H1 (cell line): ENCODE measurements around the gene SBF2. TPM values are rescaled to one million over a fixed set of nuclear protein-coding genes. Genes with fewer than 3 reads are reported as not detected.

ENCODE experiments used
- CTCF ChIA-PET: fragments of 300-600 bp; sonication (Branson Sonifier 250); formaldehyde crosslinking; loops from one replicate; lab custom pipeline; 2021; ENCODE audit not compliant: partially characterized antibody; lab: Charles Lee
- POLR2A ChIA-PET: fragments of 300-600 bp; sonication (Branson Sonifier 250); formaldehyde crosslinking; loops from one replicate; lab custom pipeline; 2021; ENCODE audit warnings: inconsistent platforms; ENCODE audit not compliant: partially characterized antibody; lab: Charles Lee
- DNase-seq, 2 experiments: peaks; one replicate each; pipeline versions ENCODE4 v3.0.0 to v3.0.0-alpha.2; 2010 to 2022; ENCODE audit warnings: low spot score in 2 of 2, low read depth in 1 of 2, mixed read lengths in 1 of 2
- FAIRE-seq: peaks from 2 replicates; lab custom pipeline; 2011; peaks lifted over from hg19 to GRCh38; lab: Jason Lieb, UNC
- H2AFZ ChIP-seq: 2 replicates; pipeline ENCODE4 v1.8.1; 2012; ENCODE audit warnings: low read length, inconsistent platforms
- H2AK5ac ChIP-seq: 2 replicates; pipeline ENCODE4 v1.6.1; 2013; ENCODE audit warnings: low read depth, low read length
- H2BK120ac ChIP-seq: replicated peaks from 2 replicates; pipeline ENCODE3; 2013; ENCODE audit warnings: low read depth, low read length, inconsistent platforms
- H2BK12ac ChIP-seq: 2 replicates; pipeline ENCODE4 v1.6.1; 2013; ENCODE audit warnings: low read depth, low read length
- H2BK15ac ChIP-seq: 2 replicates; pipeline ENCODE4 v1.6.1; 2013; ENCODE audit warnings: low read length
- H2BK20ac ChIP-seq: 2 replicates; pipeline ENCODE4 v1.6.1; 2013; ENCODE audit warnings: low read length
- H2BK5ac ChIP-seq: 2 replicates; pipeline ENCODE4 v1.6.1; 2013; ENCODE audit warnings: low read depth, low read length
- H3K14ac ChIP-seq: 2 replicates; pipeline ENCODE4 v1.6.1; 2013; ENCODE audit warnings: inconsistent platforms; ENCODE audit not compliant: insufficient read length
- H3K18ac ChIP-seq: 2 replicates; pipeline ENCODE4 v1.6.1; 2013; ENCODE audit warnings: low read length; ENCODE audit errors: extremely low read depth
- H3K23ac ChIP-seq: 2 replicates; pipeline ENCODE4 v1.6.1; 2013; ENCODE audit warnings: inconsistent platforms; ENCODE audit not compliant: insufficient read length
- H3K23me2 ChIP-seq: 2 replicates; pipeline ENCODE4 v1.6.1; 2013; ENCODE audit warnings: low read depth, low read length
- H3K27ac ChIP-seq: 2 replicates; pipeline ENCODE4 v1.6.1; 2011; ENCODE audit warnings: low read depth, low read length, inconsistent platforms
- H3K27me3 ChIP-seq, 4 experiments: replicated peaks in 1 of 4; 1 replicate in 1 of 4; 2 replicates in 3 of 4; pipeline versions ENCODE4 v1.6.1 to v1.8.1; 2011 to 2013; ENCODE audit warnings: low read length in 3 of 4, mild to moderate bottlenecking in 3 of 4, inconsistent platforms in 2 of 4, mixed read lengths in 2 of 4, moderate library complexity in 1 of 4; ENCODE audit not compliant: control insufficient read depth in 3 of 4, insufficient read depth in 3 of 4; ENCODE audit errors: extremely low read depth in 1 of 4
- H3K36me3 ChIP-seq, 4 experiments: 2 replicates each; pipeline versions ENCODE4 v1.6.1 to v1.8.1; 2011 to 2013; ENCODE audit warnings: mild to moderate bottlenecking in 4 of 4, low read length in 3 of 4, moderate library complexity in 2 of 4, control low read depth in 1 of 4, inconsistent platforms in 1 of 4; ENCODE audit not compliant: insufficient read depth in 4 of 4, control insufficient read depth in 2 of 4
- H3K4ac ChIP-seq: replicated peaks from 2 replicates; pipeline ENCODE3; 2013; ENCODE audit warnings: low read length, low read depth, mixed read lengths, inconsistent platforms; ENCODE audit not compliant: insufficient read length
- H3K4me1 ChIP-seq, 4 experiments: replicated peaks in 1 of 4; 1 replicate in 1 of 4; 2 replicates in 3 of 4; pipeline versions ENCODE4 v1.6.1 to v1.8.1; 2011 to 2013; ENCODE audit warnings: low read length in 3 of 4, inconsistent platforms in 2 of 4, mixed read lengths in 1 of 4; ENCODE audit not compliant: insufficient read depth in 4 of 4, control insufficient read depth in 3 of 4
- H3K4me2 ChIP-seq, 2 experiments: 2 replicates each; pipeline versions ENCODE4 v1.6.1 to v1.8.1; 2011 to 2013; ENCODE audit warnings: low read depth in 2 of 2, low read length in 2 of 2, control low read depth in 1 of 2, inconsistent platforms in 1 of 2, mild to moderate bottlenecking in 1 of 2; ENCODE audit not compliant: insufficient read depth in 1 of 2
- H3K4me3 ChIP-seq, 4 experiments: fragments of 200-600, 300-600 bp in 1 of 4; sonication (generic), shearing (Covaris generic), sonication (Bioruptor Twin) in 1 of 4; 2 replicates each; pipeline versions ENCODE4 v1.5.1 to v1.8.1; 2011 to 2016; ENCODE audit warnings: low read length in 4 of 4, low read depth in 3 of 4, control low read depth in 2 of 4, inconsistent platforms in 2 of 4, mild to moderate bottlenecking in 2 of 4, mixed read lengths in 1 of 4, moderate library complexity in 1 of 4; ENCODE audit not compliant: insufficient read depth in 2 of 4; ENCODE audit errors: extremely low read depth in 1 of 4
- H3K56ac ChIP-seq: replicated peaks from 2 replicates; pipeline ENCODE3; 2013; ENCODE audit warnings: low read depth, mild to moderate bottlenecking, mixed read lengths, low read length, inconsistent platforms; ENCODE audit not compliant: insufficient read length
- H3K79me1 ChIP-seq: 2 replicates; pipeline ENCODE4 v1.6.1; 2013; ENCODE audit warnings: low read depth, low read length, control low read depth
- H3K79me2 ChIP-seq, 2 experiments: 2 replicates each; pipeline versions ENCODE4 v1.6.1 to v1.8.1; 2012 to 2013; ENCODE audit warnings: low read length in 2 of 2, mild to moderate bottlenecking in 2 of 2, inconsistent platforms in 1 of 2; ENCODE audit not compliant: insufficient read depth in 2 of 2, control insufficient read depth in 1 of 2
- H3K9ac ChIP-seq, 4 experiments: replicated peaks in 1 of 4; 1 replicate in 1 of 4; 2 replicates in 3 of 4; pipeline versions ENCODE4 v1.6.1 to v1.8.1; 2011 to 2013; ENCODE audit warnings: low read depth in 3 of 4, low read length in 3 of 4, control low read depth in 2 of 4, mild to moderate bottlenecking in 2 of 4, moderate library complexity in 2 of 4, inconsistent platforms in 1 of 4; ENCODE audit errors: extremely low read depth in 1 of 4
- H3K9me3 ChIP-seq, 2 experiments: 2 replicates each; pipeline versions ENCODE4 v1.6.1 to v1.8.1; 2012 to 2013; ENCODE audit warnings: mild to moderate bottlenecking in 2 of 2, moderate library complexity in 2 of 2, control low read depth in 1 of 2, inconsistent platforms in 1 of 2, low read depth in 1 of 2, low read length in 1 of 2, mixed read lengths in 1 of 2; ENCODE audit not compliant: insufficient read depth in 2 of 2
- H4K20me1 ChIP-seq, 2 experiments: replicated peaks in 1 of 2; 2 replicates each; pipeline versions ENCODE3 to v1.8.1; 2011 to 2013; ENCODE audit warnings: inconsistent platforms in 2 of 2, low read length in 2 of 2, mild to moderate bottlenecking in 1 of 2; ENCODE audit not compliant: insufficient read depth in 2 of 2, control insufficient read depth in 1 of 2
- H4K5ac ChIP-seq: 2 replicates; pipeline ENCODE4 v1.6.1; 2013; ENCODE audit warnings: low read length, low read depth, mixed read lengths, inconsistent platforms; ENCODE audit not compliant: insufficient read length
- H4K8ac ChIP-seq: 2 replicates; pipeline ENCODE4 v1.8.0; 2013; ENCODE audit warnings: mild to moderate bottlenecking, moderate library complexity, low read length, inconsistent platforms; ENCODE audit not compliant: insufficient read depth; ENCODE audit errors: extremely low read depth
- H4K91ac ChIP-seq: replicated peaks from 2 replicates; pipeline ENCODE3; 2013; ENCODE audit warnings: low read length, mixed read lengths, inconsistent platforms; ENCODE audit not compliant: insufficient read length
- ATF2 ChIP-seq: IDR thresholded peaks from 2 replicates; pipeline ENCODE4 v1.6.1; 2012; ENCODE audit warnings: low read length, inconsistent platforms
- CBX5 ChIP-seq: fragments of 300-800, 300-1000 bp; sonication (generic); IDR thresholded peaks from 2 replicates; pipeline ENCODE4 v1.7.1; 2016; ENCODE audit warnings: antibody characterized with exemption, low read length, low read depth
- JUN ChIP-seq: IDR thresholded peaks from 2 replicates; pipeline ENCODE4 v1.6.1; 2011; ENCODE audit warnings: low read depth, mild to moderate bottlenecking, improper control_type of control experiment, low read length
- MAFK ChIP-seq: IDR thresholded peaks from 2 replicates; pipeline ENCODE4 v1.6.1; 2012; ENCODE audit warnings: low read depth, mild to moderate bottlenecking, improper control_type of control experiment, low read length
- RBBP5 ChIP-seq: IDR thresholded peaks from 2 replicates; pipeline ENCODE4 v1.7.1; 2012; ENCODE audit warnings: low read depth, mild to moderate bottlenecking, inconsistent platforms, low read length, moderate library complexity, borderline replicate concordance
- SIN3A ChIP-seq, 2 experiments: IDR thresholded peaks in 1 of 2; conservative IDR thresholded peaks in 1 of 2; 2 replicates each; pipeline ENCODE4 v1.6.1; 2011 to 2012; ENCODE audit warnings: low read length in 2 of 2, improper control_type of control experiment in 1 of 2, low read depth in 1 of 2, mild to moderate bottlenecking in 1 of 2
- SRF ChIP-seq: IDR thresholded peaks from 2 replicates; pipeline ENCODE4 v1.6.1; 2011; ENCODE audit warnings: mild to moderate bottlenecking, low read depth, low read length, moderate library complexity
- TBP ChIP-seq: IDR thresholded peaks from 2 replicates; pipeline ENCODE4 v1.6.1; 2011; ENCODE audit warnings: low read depth, low read length, improper control_type of control experiment
- WGBS, 2 experiments: shearing (Covaris generic) in 1 of 2; methylation state at CpG; one replicate each; pipeline versions ENCODE4 v1.1.6 to v1.1.7; 2013 to 2015; ENCODE audit warnings: low lambda C conversion rate in 2 of 2, mixed read lengths in 2 of 2, inconsistent platforms in 1 of 2, low coverage in 1 of 2, missing lambda C conversion rate in 1 of 2; ENCODE audit not compliant: insufficient replicate concordance in 2 of 2, insufficient coverage in 1 of 2, insufficient read length in 1 of 2; ENCODE audit errors: extremely low coverage in 1 of 2, missing lambda C conversion rate in 1 of 2; 5-methylcytosine and 5-hydroxymethylcytosine counted together
- polyA plus RNA-seq, 7 experiments: library from polyadenylated mRNA; depleted of rRNA in 3 of 7; stranded (reverse) in 5 of 7; unstranded in 2 of 7; fragments of >200 nt in 5 of 7; fragments of 200-250 nt in 2 of 7; gene quantifications; 1 replicate in 5 of 7; 2 replicates in 1 of 7; 4 replicates in 1 of 7; pipeline versions ENCODE4 v1.2.1 to v1.2.3, GENCODE V29; 2011 to 2013; ENCODE audit warnings: missing spikeins in 2 of 7, mixed read lengths in 2 of 7
- total RNA-seq: library from RNA; stranded (reverse); fragmentation: NEBNext Ultra II Directional; extraction: Animal tissue kit (Norgen Biotek cat#: 25700); gene quantifications from 2 replicates; pipeline ENCODE4 v1.2.1, GENCODE V29; 2021
- TF ChIP-seq, protein P1 (sequence below): IDR thresholded peaks from 2 replicates; pipeline ENCODE4 v1.6.1; 2011; ENCODE audit warnings: low read length, improper control_type of control experiment
- TF ChIP-seq, protein P2 (sequence below): IDR thresholded peaks from 2 replicates; pipeline ENCODE4 v1.6.1; 2012; ENCODE audit warnings: inconsistent platforms

Gene SBF2
- total and polyA plus RNA-seq, 2 of the 8 experiments (the other 6 are each of a cell fraction or from before 2014, with no cell fraction given) = 36.7 to 50.5 TPM

GRCh38 chr11:9817191-9817590 lies 476.8 kb downstream of the SBF2 start:
- Histone ChIP-seq H4K20me1 (no peaks in the 10 kb centered on the region), H3K79me1 (no peaks in the 10 kb centered on the region), H4K91ac (no peak overlapping the region), H3K9ac (no peak overlapping the region), H3K4me2 (no peak overlapping the region), H3K27ac (no peak overlapping the region), H3K79me2 (no peaks in the 10 kb centered on the region), H3K14ac (no peak overlapping the region), H3K9me3 (no peaks in the 10 kb centered on the region), H3K23me2 (no peaks in the 10 kb centered on the region), H4K5ac (no peak overlapping the region), H2BK20ac (no peak overlapping the region), H2AFZ (no peak overlapping the region), H3K18ac (no peak overlapping the region), H3K36me3 (no peaks in the 10 kb centered on the region), H3K27me3 (no peaks in the 10 kb centered on the region), H2BK15ac (no peak overlapping the region), H2BK120ac (no peak overlapping the region), H3K4me3 (no peak overlapping the region), H3K4me1 (peaks cover 0 to 18% (median 6%) of the 10 kb centered on the region in 4 experiments; a peak in 5 of 7 replicates), H3K23ac (no peak overlapping the region), H2BK5ac (no peak overlapping the region), H4K8ac (no peak overlapping the region), H3K56ac (no peak overlapping the region), H2AK5ac (no peak overlapping the region), H3K4ac (no peak overlapping the region), H2BK12ac (no peak overlapping the region)
- ChIA-PET CTCF (interaction anchor here (1.1 kb wide), 1 partner anchor 8 kb away, joined by 3 read pairs; no protein-coding TSS in a partner anchor), POLR2A (no interaction called here)
- no peak for FAIRE-seq
- 81% methylated on average over 1 of the region's 1 CpG; no CpG with 5 or more reads in 1 of the 2 experiments for WGBS, 2 experiments
- DNase-seq = no peak
- TF ChIP-seq MAFK (no peak), JUN (no peak), TBP (no peak), SIN3A (conservative IDR thresholded peaks at IDR 0.05 in 1 of 2, IDR thresholded peaks at IDR 0.05 in 1 of 2; ENCODE audit: low read depth in 1 of 2, low read length in 2 of 2) (no peak), SRF (no peak), ATF2 (no peak), RBBP5 (no peak), CBX5 (no peak)
- TF ChIP-seq, protein P1, sequence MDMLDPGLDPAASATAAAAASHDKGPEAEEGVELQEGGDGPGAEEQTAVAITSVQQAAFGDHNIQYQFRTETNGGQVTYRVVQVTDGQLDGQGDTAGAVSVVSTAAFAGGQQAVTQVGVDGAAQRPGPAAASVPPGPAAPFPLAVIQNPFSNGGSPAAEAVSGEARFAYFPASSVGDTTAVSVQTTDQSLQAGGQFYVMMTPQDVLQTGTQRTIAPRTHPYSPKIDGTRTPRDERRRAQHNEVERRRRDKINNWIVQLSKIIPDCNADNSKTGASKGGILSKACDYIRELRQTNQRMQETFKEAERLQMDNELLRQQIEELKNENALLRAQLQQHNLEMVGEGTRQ = no peak
- TF ChIP-seq, protein P2, sequence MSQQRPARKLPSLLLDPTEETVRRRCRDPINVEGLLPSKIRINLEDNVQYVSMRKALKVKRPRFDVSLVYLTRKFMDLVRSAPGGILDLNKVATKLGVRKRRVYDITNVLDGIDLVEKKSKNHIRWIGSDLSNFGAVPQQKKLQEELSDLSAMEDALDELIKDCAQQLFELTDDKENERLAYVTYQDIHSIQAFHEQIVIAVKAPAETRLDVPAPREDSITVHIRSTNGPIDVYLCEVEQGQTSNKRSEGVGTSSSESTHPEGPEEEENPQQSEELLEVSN = no peak
